ENCODE data around the gene PIK3R3. TPM values are rescaled to one million over a fixed set of nuclear protein-coding genes. Genes with fewer than 3 reads are reported as not detected.

Gene PIK3R3
- 17.4 and 21.4 TPM in 2 replicates for total RNA-seq (2022)
- percentile 77 among the genes with signal in this experiment for Bru-seq, nascent RNA
- BruChase-seq, experiment 1, labeled RNA remaining after a 6-hour chase: percentile 84 among the genes with signal in this experiment
- percentile 94 among the genes with signal in this experiment for BruChase-seq, experiment 2, labeled RNA remaining after a 2-hour chase
- long read RNA-seq, full-length matches to known transcripts: 9 of 15 reads
- long read RNA-seq, partial matches to known transcripts: 1 of 15 reads
- long read RNA-seq, other reads (novel, unspliced or antisense): 5 of 15 reads

GRCh38 chr1:46132529-46133180, at the start of gene PIK3R3:
PIK3R3 (minus strand) TSS chr1:46132629; CDS start chr1:46131952, 677 bp downstream.
- Mint-ChIP-seq H3K27me3 (ENCODE audit: unreplicated experiment) (no peaks in the 10 kb centered on the region), H3K36me3 (ENCODE audit: insufficient read depth, unreplicated experiment) (peaks cover 50% of the 10 kb centered on the region), H3K4me3 (ENCODE audit: low read depth, unreplicated experiment) (peak within 1 kb of the TSS; percentile 86), H3K27ac (ENCODE audit: unreplicated experiment) (peak within 1 kb of the TSS; percentile 99), H3K4me1 (ENCODE audit: low read depth, unreplicated experiment) (peaks cover 59% of the 10 kb centered on the region), H3K9me3 (ENCODE audit: low read depth, unreplicated experiment) (no peaks in the 10 kb centered on the region)
- peak; percentile 98 for DNase-seq
- intact Hi-C loops (cut with micrococcal nuclease; ENCODE audit: unreplicated experiment): loop anchor here (5.0 kb wide), 1 partner anchor 95 kb away; no protein-coding TSS in a partner anchor
- BruUV-seq (replicated peaks): no TSS peak
- CTCF ChIA-PET: interaction anchor here (0.6 to 1.5 kb wide), 4 partner anchors 50 to 1492 kb away, joined by 3 to 6 read pairs (median 4); no protein-coding TSS in a partner anchor
- no peak for TF ChIP-seq CTCF (IDR thresholded peaks at IDR 0.05; ENCODE audit: unreplicated experiment)

GRCh38 chr1:46181343-46182260, 49.2 kb upstream of the PIK3R3 start:
- no peaks in the 10 kb centered on the region for H3K27me3 Mint-ChIP-seq (ENCODE audit: unreplicated experiment)
- TSS peak; percentile 22 for BruUV-seq (replicated peaks)
- intact Hi-C loops (cut with micrococcal nuclease; ENCODE audit: unreplicated experiment): loop anchor here (5.0 kb wide), 2 partner anchors 166 to 289 kb away; no protein-coding TSS in a partner anchor
- H3K4me1 Mint-ChIP-seq (ENCODE audit: low read depth, unreplicated experiment): peaks cover 17% of the 10 kb centered on the region
- no peak overlapping the region for H3K4me3 Mint-ChIP-seq (ENCODE audit: low read depth, unreplicated experiment)
- DNase-seq: no peak
- H3K9me3 Mint-ChIP-seq (ENCODE audit: low read depth, unreplicated experiment): no peaks in the 10 kb centered on the region
- no peak for TF ChIP-seq CTCF (IDR thresholded peaks at IDR 0.05; ENCODE audit: unreplicated experiment)
- no peak overlapping the region for H3K27ac Mint-ChIP-seq (ENCODE audit: unreplicated experiment)
- CTCF ChIA-PET: interaction anchor here (0.5 to 4.5 kb wide), 10 partner anchors 10 to 335 kb away, joined by 3 to 56 read pairs (median 4); partner anchors contain the start of gene POMGNT1
- H3K36me3 Mint-ChIP-seq (ENCODE audit: insufficient read depth, unreplicated experiment): peaks cover 37% of the 10 kb centered on the region

DNA sequence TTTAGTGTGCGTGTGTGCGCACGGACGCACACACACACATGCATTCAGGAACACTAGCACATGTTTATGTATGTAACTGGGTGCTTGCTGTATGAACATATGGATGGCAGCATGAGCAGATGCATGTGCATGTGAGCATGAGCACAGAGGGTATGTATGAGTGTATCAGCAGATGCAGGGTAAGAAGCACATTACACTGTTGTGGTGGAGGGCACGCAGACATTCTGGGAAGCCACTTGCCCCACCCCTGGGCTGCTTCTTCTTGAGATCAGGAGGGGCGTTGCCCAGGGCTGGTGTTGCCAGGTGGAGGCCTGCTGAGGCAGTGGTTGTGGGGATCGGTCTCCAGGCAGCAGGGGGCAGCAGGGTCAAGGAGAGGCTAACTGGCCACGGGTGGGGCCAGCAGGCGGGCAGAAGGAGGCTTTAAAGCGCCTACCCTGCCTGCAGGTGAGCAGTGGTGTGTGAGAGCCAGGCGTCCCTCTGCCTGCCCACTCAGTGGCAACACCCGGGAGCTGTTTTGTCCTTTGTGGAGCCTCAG, 47.7 kb upstream of the PIK3R3 start:
- Mint-ChIP-seq H3K36me3 (ENCODE audit: insufficient read depth, unreplicated experiment) (peaks cover 26% of the 10 kb centered on the region), H3K4me1 (ENCODE audit: low read depth, unreplicated experiment) (peaks cover 14% of the 10 kb centered on the region), H3K27ac (ENCODE audit: unreplicated experiment) (no peak overlapping the region), H3K27me3 (ENCODE audit: unreplicated experiment) (no peaks in the 10 kb centered on the region), H3K9me3 (ENCODE audit: low read depth, unreplicated experiment) (no peaks in the 10 kb centered on the region), H3K4me3 (ENCODE audit: low read depth, unreplicated experiment) (no peak overlapping the region)
- no TSS peak for BruUV-seq (replicated peaks)
- CTCF ChIA-PET: interaction anchor here (1.0 to 4.5 kb wide), 3 partner anchors 44 to 141 kb away, joined by 3 to 56 read pairs (median 5); no protein-coding TSS in a partner anchor
- intact Hi-C loops (cut with micrococcal nuclease; ENCODE audit: unreplicated experiment): loop anchor here (5.0 kb wide), 2 partner anchors 167 to 288 kb away; no protein-coding TSS in a partner anchor
- TF ChIP-seq CTCF (IDR thresholded peaks at IDR 0.05; ENCODE audit: unreplicated experiment): peak; percentile 40
- peak; percentile 85 for DNase-seq

Measured in Calu3 (cell line).